GM19463 (cell line): ENCODE data around the gene DNMT3A.

ENCODE experiments used
- ATAC-seq: cut with Tn5 transposase; IDR thresholded peaks from one replicate; pipeline ENCODE4 v1.9.1; 2021; ENCODE audit warnings: mild to moderate bottlenecking, moderate library complexity; ENCODE audit not compliant: unreplicated experiment

DNMT3A gene

DNA sequence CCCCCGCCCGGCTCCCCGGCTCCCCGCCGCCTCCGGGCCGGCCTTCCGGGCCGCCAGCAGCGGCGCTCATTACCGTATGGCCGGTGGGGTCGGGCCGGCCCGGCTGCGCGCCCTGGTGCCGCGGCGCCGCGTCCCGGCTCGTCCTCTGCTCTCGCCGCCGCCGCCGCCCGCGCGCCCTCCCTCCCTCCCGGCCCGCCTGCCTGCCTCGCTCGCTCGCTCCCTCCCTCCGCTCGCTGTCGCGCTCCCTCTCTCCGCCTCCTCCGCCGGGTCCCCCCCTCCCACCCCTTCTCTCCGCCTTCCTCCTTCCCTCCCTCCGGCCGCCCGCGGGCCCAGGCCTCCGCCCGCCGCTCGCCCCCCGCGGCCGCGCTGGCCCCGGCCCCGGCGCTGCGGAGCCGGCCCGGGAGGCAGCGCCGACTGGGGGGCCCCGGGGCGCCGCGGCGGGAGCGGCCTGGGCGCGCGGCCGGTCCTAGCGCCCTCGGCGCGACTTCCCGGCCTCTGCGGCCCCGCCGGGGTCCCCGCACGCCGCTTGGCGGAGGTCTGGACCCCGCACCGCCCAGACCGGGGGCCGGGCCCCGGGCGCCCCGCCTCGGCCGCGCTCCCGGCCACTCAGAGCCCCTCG lies at the start of gene DNMT3A:
Gene DNMT3A (minus strand): TSS at position 173 of the 619 bp plus-strand sequence. CDS start 27,941 bp downstream, outside the sequence.
- ATAC-seq, result peak; percentile 32

DNA sequence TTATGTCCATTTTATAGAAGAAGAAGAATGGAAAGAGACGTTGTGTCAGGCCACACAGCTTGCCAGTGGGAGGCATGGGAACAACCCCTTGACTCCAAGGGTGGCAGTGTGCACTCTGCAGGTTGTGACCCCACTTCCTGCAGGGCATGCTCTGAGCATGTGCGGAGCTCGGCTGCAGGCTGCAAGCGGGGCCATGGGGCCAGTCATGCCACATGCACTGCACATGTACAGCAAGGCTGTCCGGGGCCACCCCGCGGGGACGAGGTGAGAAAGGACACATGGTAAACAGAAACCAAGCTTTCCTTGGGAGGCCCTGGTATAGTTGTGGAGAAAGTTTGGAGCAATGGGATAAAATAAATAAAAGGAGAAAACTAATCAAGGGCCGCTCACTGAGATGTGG lies 47.4 kb upstream of the DNMT3A start:
- no peak for ATAC-seq

DNA sequence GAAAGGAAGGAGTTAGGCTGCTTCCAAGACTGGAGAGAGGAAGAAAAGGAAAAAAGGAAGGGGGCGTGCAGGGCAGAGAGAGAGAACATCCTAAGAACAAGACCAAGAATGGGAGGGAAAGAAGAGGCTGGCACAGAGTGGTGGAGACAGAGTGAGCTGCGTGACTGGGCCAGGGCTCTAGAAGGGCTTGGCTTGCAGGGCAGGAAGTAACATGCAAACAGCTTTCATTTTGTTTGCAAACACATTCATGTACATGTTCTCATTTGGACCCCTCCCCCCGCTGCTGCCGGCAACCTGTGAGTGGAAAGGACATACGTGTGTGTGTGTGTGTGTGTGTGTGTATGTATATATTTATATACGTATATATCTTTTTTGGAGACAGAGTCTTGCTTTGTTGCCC lies 46.8 kb upstream of the DNMT3A start:
- peak; percentile 39 for ATAC-seq

DNA sequence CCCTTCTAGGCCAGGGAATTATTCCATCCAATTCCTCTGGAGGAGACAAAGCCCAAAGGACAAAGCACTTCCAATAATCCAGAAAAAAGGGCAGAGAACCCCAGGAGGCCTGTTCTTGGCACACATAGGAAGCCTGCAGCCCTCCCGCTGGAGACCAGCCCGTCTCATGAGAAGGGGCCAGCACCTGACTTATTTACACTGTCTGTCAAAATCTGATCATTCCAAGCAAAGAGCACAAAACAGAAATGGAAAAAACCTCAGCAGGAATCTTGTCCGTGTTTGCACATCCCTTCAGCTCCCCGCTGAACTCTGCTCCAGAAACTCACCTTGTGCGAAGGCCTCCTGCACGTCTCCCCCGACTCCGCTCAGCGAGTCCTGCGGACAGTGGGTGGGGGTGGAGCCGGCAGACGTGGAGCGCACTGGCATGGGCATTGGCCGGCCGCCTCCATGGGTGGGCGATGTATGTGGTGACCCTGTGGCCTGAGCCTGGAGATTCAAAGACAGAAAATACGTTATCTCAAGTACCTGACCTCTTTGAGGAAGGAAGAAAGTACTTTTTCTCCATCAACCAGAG lies 46.2 kb upstream of the DNMT3A start:
- no peak for ATAC-seq

DNA sequence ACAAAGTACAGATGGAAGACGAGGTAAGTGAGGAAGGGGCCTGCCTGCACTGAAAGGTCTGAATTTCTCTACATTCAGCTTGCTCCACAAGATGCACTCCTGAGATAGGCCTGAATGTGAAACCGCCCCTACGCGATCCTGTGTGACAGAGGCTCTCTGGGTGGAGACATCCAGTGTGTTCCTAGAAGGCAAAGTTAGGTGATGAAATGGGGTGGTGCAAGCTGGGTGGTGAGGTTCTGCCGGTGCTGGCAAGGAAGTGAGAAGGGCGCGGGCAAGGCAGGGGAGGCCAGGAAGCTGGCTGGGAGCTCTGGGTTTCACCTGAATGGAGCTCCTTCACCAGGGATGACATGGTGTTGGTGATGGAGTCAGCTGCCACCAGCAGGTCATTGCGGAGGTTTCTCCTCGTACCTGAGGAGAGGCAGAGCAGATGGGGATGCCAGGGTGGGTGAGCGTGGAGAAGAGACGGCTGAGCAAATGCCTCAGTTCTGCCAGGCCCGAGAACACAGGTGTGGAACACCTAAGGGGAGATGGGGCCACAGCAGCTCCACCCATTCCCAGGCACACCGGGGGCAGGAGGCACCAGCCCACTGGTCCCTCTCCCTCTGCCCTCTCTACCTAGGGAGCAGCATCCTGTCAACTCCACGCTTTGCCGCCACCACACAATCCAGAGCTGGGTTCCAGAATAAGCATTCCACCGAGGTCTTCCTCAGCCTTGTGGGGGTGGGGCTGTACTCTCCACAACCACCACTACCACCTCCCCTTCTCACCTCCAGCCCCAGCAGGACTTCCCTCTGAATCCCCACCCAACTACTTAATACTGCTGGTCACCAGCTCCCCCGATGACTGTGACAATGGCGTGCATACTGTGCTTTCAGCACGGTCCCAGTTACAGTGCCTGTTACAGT lies 45.5 kb upstream of the DNMT3A start:
- ATAC-seq, result no peak

DNA sequence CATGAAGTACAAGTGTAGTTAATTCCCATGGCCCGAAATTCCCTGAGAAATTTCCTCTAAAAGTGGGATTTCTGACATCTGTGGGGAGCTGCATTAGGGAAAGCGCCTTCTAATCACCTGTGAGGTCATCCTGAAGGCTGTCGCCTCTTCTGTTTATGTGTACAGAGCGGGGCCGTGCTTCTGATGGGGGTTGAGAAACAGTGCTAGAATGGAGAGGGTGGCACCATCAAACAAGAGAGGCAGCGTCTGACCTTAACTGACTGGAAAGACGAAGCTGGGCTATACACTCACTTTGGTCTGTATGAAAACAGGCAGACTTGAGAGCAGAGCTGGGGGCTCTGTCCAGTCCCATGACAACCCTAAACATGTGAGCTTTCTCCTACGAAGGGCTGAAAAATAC lies 44.2 kb upstream of the DNMT3A start:
- ATAC-seq, result no peak

DNA sequence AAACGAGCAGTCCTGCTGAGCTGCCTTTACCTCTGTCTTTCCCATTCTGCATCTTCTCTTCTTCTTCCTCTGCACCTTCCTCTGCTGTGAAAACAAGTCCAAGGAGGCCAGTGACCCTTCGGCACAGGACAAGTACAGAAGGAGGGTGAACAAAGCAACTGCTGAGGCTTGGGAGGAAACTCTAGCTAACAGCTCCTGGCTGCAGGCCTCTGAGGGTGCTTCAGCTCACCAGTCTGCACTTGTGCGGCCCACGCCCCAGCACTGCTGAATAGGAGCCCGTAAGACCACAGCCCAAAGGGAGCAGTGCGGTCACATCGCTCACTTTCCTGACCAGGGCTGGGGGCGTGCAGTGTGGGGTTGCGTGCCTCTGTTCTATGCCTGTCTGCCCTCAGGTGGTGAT lies 42.1 kb upstream of the DNMT3A start:
- no peak for ATAC-seq

DNA sequence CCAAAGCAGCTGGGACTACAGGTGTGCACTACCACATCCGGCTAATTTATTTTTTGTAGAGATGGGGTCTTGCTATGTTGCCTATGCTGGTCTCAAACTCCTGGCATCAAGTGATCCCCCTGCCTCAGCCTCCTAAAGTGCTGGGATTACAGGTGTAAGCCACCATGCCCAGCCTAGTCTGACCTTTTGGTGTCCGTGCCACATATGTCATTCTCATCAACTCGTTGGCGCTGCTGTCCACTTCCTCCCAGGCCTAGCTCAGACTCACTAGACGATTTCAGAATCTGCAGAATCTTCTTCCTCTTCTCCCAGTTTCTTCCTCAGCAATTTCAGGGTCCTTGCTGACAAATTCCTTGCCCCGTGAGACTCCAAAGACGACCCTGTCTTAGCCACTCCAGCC lies 39.8 kb upstream of the DNMT3A start:
- no peak for ATAC-seq

DNA sequence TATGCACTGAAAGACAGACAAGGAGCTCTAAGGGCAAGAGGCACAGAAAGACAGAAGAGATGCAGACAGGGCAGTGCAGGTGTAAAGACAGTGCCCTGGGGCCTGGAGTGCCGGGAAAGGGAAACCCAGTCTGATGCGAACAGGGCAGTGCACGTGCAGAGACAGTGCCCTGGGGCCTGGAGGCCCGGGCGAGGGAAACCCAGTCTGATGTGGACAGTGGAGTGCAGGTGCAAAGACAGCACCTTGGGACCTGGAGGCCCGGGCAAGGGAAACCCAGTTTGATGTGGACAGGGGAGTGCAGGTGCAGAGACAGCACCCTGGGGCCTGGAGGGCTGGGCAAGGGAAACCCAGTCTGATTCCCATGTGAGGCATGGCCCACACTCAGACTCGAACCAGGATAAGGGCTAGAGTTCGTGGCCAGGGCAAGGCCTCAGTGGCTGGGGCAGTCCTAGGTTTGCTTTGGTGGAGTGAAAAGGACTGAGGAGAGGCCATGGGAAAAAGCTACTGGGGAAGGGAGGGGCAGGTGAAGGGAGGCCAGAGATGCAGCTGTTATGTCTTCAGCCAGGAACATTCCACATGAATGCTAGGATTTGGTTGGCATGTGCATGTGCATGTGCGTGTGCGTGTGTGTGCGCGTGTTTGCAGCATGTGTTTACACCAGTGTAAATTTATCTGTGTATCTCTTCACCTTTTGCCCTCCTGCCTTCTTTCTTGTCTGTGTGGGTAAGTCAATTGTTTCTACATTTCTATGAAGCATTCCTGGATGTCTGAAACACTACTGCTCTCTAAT lies 39.1 kb upstream of the DNMT3A start:
- ATAC-seq, result no peak

DNA sequence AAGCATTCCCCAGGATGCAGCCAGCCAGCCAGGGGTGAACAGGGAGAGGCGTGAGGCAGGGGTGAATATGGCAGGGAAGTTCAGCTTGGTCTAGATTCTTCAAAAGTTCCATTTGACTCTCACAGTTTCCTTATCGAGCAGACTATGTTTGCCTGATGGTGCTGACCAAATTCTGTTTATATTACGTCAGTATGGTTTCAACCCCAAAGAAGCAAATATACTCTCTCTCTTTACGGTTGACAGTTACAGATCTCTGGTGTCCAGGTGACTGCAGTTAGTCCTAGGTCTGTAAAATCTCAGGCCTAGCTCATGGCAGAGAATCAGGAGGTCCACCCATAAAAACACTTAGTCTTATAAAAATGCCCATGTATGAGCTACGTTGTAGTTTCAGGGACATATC lies 38.3 kb upstream of the DNMT3A start:
- no peak for ATAC-seq

DNA sequence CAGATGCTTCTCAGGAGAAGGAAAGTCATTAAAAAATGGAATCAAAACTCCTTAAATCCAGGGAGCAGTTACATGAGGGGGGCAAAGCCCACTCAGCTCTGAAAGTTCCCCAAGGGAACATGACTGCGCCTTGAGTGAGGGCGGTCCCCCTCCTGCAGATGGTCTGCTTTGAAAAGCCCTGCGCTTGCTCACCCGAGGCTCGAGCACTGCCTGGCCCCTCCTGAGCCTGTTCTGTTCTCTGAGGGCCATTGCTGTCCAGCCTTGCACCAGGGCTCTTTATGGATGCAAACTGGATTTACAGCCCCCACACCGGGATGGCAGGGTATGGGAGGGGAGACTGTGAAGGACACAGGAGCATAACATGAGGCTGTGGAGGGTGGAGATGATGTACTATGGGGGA lies 37.8 kb upstream of the DNMT3A start:
- no peak for ATAC-seq

DNA sequence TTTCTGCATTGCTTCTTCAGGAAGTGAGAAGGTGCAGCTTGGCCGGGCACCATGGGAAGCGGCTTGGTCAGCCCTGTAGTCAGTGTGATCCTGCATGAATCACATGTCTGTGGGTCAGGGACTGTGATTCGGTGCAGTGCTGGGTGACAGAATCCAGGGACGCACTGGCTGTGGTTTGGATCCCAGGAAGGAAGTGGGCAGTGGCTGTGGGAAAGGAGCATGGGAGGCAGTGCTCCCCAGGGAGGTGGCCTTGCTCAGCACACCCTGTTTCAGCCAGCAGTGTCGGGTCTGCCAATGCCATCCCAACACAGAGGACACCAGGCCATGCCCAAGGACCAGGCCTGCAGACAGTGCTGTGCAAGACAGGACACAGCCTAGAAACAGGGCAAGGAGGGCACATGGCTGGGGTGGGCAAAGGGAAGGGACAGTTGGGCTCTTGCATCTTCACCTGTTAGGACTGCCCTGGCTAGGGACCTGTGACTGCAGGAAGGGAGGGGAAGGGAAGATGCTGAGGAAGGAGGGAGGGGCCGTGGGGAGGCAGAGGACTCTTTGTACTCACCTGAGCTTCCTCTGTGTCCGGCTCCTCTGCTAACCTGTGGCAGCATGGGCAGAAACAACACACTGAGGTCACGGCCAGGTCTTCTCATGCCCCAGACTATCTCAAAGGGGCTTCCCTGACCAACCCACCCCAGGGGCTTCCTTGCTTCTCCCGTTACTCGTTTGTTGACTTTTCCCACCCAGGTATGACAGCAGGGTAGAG lies 37.2 kb upstream of the DNMT3A start:
- ATAC-seq, result no peak

DNA sequence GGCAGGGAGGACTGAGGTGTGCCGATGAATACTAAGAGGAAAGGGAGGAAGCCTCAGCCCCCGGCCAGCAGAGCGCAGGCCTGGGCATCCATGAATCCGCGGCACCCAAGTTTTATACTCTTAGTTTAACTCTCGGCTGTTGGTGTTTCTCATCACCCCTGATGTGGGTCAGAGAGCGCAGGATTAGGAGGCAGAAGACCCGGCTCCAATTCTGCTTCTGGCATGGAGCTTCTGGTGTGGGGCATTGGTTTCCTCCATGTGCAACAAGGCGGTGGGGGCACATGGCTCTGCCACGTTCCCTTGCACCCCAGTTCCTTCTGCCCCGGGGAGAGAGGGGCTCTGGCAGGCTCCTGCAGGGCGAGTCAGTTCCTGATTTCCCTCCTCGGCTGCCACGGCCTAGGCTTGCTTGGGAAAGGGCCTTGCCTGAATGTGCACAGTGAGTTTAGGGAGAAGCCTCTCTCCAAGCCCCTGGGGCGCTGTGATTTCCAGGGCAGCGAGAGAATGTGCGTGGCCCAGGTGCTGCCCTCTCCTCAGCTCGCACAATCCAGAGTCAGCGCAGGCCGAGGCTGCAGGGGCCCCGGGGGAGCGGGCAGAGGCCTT lies 36.2 kb upstream of the DNMT3A start:
- ATAC-seq, result no peak

DNA sequence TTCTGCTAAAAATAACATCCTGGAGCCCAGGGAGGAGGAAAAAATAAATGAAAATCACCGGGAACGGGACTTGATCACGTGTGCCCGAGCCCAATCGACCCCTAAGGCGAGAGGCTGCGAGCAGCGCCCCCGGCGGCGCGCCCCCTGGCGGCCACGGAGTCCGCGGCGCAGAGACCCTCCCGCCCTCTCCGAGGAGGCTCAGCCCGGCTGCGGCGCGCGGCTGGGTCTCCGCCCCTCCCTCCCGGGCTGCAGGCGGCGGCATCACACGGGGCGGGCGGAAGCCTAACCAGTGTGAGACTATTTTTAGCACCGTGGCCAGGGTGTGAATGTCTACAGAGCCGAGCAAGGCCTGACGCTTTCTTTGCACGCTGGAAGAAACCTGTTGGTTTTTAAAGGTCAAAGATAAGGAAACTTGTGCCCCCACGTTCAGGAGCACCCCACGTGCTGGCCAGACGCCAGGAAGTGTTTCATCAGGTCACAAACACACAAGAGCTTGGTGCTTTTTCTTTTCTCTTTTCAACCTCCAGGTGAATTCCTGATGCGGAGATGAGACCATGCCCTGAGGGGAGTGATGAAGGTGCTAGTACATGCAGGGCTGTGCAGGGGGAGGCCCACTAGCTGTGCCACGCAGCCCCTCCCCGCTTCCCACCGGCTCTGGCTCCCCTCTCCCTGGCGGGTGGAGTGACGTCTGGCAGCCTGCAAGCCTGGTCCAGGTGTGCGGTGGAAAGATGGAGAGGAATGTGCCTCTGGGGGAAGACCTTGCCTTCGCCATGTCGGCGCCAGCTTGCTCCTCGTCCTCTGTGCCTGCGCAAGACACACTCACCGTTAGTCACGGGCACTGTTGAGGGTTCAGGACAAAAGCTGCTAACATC lies 35.3 kb upstream of the DNMT3A start:
- ATAC-seq, result peak; percentile 97

DNA sequence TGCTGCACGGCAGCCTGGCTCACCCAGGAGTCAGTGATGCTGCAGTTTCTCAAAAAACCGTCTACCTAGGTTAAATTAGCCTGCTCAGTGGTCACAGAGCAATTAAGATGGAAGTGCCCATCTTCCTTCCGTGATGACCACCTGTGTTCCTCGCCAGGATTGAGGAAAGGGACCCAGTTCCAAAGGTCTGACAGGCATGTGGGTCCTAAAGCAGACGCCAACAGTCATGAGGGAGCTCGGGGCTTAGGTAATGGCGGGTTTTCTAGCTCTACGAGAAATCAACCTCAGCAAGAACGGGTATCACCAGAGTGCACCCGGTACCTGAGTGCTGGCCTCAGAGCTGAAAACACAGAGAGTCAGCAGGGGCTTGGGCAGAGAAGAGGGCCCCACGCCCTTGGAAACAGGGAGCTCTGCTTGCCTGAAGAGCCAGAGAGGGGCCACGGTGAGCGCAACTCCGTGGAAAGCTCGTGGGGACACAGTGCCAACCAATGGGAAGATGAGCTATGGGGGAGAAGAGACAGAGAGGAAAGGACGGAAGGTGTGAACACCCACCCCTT lies 34.3 kb upstream of the DNMT3A start:
- ATAC-seq, result no peak

DNA sequence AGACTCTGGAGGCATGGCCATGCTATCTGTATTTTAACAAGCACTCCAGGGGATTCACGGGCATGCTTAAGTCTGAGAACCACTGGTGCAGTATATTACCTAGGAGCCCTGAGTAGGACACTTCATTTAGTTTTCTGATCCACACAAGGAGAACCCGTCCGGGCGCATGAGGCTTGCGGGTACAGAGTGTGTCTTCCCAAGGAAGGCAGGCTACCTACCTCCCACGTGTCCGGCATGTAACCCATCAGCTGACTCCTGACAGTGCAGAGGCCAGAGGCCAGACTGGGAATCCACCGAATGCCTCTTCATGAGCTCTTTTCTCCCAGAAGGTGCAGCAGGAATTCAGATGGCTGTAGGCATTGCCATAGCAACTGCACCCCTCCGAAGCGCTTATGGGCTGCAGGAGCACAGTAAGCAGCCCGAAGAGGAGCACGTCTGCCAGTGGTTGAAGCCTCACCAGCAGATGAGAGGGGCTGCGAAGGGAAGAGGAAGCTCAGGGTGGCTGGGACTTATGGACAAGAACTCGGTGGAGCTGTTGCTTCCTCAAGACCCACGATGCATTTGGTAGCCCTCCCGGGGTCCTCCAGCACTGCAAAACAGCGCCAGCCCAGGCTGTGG lies 33.8 kb upstream of the DNMT3A start:
- no peak for ATAC-seq

DNA sequence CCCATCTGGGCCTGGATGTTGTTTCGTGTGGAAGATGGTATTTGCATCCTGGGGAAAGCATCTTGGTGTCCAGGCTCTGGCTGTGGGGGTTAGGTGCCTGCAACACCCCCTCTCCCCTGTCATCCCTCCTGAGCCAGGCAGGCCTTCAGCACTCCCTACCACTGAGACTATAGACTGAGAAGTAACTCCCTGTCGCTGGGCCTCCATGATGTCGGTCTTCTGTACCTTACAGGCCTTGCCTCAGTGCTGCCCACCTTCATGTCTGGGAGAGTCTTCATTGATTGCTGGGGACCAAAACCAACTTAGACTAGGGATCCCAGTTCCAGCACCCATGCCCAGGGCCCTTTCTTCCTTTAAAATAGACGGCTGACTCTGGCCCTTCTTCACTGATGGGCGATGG lies 33.1 kb upstream of the DNMT3A start:
- no peak for ATAC-seq

DNA sequence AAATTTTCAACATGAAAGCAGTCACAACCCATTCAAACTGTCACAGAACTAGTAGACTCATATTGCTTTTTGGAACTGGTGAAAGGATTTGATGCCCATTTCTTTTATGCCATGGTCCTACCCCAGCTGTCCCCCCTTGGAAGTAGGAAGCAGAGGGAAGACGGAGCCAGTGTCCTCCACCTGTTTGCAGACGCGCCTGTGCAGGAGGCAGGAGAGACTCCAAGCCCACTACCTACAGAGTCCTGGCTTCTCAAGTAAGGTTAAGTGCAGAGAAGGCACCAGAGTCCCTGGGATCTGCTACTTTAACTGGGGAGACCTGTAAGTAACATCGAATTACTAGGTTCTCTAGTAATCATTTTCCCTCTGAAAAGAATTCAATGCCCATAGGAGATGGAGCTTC lies 32.7 kb upstream of the DNMT3A start:
- ATAC-seq, result no peak
